ENCODE data around the gene C1D.
"Not testable (repeated sequence)": the region's sequence is repeated elsewhere in the genome, so short reads cannot be mapped to it uniquely, and the experiment has no call there.

The C1D gene

DNA sequence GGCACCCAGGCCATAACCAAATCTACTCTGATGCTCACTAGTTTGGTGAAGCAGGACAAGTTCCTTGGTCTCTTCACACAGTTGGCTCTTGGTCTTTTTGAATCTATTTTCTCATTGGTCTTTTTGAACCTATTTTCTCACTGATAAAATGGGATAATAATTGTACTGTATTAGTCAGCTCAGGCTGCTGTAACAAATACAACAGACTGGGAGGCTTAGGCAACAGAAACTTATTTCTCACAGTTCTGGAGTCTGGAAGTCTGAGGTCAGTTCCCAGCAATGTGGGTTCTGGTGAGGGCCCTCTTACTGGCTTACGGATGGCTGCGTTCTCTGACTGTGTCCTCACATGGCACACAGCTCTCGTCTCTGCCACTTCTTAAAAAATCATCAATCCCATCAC is 63.5 kb downstream of the C1D start:
- DNase-seq (ENCODE audit: low read depth): no peak

DNA sequence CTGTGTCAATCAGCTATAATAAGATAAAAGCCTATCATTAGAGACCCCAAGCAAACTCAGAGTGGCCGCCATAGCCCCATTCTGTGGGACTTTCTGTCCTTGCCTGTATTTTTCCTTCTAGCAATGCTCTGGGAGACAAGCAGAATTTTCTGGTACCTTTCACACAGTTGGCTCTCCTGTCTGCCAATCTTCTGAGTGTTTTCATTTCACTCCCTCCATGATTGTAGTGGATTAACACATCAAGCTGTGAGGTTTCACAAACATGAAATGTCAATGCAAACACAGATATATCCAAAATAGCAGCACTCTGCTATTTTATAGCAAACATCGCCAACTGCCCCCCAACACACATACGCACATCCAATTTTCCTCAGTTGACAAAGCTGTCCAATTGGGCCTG is 64.9 kb downstream of the C1D start:
- no peak for DNase-seq (ENCODE audit: low read depth)

DNA sequence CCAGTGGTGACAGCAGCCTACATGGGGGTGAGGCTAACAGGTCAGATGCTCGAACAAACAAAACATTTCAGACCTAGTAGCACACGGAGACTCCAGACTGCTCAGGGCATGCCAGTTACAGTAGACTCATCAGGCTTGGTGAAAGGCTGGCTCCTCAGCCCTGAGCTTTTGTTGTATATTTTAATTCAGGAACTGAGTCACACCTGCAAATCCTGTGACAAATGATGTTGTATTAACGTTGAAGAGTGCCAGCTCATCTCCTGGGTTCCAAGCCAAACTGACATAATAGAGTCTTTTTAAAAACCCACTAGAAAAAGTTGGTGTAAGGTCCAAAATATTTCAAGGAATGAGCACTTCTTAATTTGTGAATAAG is 65.3 kb downstream of the C1D start:
- DNase-seq (ENCODE audit: low read depth): no peak

DNA sequence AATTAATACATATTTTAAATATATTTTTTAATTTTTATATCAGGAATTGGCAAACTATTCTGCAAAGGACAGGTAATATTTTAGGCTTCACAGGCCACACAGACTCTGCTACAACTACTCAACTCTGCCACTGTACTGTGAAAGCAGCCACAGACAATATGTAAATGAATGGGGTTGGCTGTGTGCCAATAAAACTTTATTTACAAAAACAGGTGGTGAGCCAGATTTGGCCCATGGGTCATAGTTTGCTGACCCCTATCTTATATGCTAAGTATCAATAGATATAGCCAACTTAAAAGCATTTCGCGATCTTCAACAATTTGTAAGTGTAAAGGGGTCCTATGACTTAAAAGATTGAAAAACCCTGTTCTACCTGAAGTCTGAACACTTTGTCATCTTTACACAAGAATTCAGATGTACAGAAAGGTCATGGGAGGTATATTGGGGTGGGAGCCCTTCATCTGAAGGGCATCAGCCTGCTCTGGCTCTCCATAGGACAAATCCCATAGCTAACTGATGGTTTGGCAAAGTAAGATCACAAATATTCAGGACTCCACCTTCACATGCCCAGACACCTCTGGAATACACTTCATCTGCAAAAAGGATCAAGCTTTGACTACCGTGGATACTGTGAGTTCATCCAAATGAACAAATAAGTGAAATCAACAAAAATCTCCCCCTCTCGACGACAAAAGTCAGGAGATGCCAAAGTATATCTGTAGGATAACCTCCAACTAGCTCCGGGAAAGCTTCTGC is 65.9 kb downstream of the C1D start:
- no peak for DNase-seq (ENCODE audit: low read depth)

DNA sequence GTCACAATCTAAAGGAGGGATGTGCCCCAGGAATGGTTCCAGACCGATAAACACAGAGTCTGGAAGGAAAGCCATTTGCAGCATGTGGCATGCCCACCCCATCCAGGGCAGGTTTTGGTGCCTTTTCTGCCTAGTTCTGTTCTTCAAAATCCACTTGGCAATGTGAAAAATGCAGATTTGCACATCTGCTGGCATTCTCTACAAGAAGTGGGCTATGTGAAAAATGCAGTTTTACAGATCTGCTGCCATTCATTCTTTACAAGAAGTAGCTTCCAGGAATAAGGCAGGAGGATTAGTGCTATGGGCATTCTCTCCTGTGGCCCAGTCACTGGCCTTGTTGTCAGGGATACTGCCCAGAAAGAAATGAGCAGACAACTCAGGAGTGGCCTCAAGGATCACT is 68.1 kb downstream of the C1D start:
- DNase-seq (ENCODE audit: low read depth): no peak

DNA sequence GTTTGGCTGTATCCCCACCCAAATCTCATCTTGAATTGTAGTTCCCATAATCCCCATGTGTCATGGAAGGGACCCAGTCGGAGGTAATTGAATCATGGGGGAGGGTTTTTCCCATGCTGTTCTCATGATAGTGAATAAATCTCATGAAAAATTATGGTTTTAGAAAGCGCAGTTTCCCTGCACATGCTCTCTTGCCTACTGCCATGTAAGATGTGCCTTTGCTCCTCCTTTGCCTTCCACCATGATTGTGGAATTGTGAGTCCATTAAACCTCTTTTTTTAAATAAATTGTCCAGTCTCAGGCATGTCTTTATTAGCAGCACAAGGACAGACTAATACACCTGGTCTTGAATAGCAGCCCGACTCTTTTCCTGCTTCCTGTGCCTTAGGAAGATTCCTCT is 68.7 kb downstream of the C1D start:
- DNase-seq (ENCODE audit: low read depth): not testable (repeated sequence)

DNA sequence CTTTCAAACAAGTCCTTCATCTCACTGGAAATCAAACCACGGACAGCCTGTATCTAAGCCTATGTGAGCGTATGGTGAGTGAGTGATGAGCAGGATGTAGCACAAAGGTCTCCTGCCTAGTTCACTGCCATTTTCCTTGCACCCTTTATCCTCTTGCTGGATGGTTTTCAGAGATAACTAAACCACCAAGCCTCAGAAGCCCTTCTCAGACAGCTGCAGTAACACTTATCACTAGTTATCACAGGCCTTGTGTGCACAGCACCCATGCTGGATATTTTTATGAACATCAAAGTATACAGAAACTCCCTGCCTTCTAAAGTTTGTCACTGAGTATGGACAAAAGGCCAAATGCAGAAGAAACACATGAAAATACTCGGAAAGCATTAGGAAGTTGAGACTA is 69.5 kb downstream of the C1D start:
- DNase-seq (ENCODE audit: low read depth): no peak

DNA sequence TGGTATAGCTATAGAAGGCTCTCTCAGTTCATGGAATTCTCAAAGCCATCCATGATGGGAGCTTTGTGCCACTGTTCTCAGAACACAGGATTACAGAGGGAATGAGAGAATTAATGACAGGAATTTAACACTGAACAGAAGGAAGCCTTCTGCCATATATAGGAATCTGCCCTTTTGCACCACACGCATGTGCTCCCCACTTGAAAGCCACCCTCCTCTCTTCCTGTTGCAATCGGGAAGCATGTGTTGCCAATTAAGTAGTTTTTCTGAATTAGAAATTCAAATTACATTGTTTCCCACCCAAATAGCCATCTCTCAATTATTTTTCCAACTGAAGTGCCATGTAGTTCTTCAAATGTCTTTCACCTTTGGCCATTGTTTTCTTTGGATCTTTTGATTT is 71.3 kb downstream of the C1D start:
- no peak for DNase-seq (ENCODE audit: low read depth)
